A549 treated with ZK216348 at 1 μM for 4 hours (cell line): ENCODE measurements around the gene TRIM6. TPM values are rescaled to one million over a fixed set of nuclear protein-coding genes. Genes with fewer than 3 reads are reported as not detected.

Experiments
- total RNA-seq: library from RNA; stranded (reverse); fragments of 200-300 nt; extraction: Qiagen RNA extraction; gene quantifications from 5 replicates; pipeline ENCODE4 v1.2.3, GENCODE V29; 2022; ENCODE audit warnings: low read depth

The TRIM6 gene, protein sequence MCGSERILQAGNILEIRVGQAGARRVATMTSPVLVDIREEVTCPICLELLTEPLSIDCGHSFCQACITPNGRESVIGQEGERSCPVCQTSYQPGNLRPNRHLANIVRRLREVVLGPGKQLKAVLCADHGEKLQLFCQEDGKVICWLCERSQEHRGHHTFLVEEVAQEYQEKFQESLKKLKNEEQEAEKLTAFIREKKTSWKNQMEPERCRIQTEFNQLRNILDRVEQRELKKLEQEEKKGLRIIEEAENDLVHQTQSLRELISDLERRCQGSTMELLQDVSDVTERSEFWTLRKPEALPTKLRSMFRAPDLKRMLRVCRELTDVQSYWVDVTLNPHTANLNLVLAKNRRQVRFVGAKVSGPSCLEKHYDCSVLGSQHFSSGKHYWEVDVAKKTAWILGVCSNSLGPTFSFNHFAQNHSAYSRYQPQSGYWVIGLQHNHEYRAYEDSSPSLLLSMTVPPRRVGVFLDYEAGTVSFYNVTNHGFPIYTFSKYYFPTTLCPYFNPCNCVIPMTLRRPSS
- total RNA-seq = 9.6 to 15.3 TPM (median 10.6 TPM) in 5 replicates

DNA sequence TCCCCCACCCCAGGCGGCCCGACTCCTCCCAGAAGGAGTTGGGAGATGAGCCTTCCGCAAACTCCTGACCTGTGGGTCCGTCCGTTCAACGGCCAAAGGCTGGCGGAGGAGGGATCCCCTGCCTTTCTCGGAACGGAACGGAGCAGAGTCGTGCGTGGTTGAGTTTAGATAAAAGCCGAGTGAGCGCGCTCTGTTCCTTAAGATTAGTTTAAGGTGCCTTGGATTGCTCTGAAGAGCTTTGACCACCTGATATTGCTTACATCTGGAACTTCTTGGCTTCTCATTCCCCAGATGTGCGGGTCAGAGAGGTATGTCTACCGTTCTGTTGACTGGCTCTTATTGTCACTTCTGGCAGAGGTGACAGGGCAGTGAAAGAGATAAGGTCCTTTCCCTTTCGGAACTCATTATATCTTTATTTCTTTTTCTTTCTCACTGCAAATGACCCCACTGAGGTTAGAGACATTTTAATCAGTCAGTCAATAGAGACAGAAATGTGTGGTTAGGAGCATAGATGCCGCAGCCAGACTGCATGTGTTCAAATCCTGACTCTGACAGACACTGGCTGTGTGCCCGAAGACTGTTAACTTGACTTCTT, at the start of gene TRIM6:
Gene TRIM6, plus strand, starts transcription at position 31 of the 595 bp plus-strand sequence. Its CDS starts 261 bp downstream, at position 292.

DNA sequence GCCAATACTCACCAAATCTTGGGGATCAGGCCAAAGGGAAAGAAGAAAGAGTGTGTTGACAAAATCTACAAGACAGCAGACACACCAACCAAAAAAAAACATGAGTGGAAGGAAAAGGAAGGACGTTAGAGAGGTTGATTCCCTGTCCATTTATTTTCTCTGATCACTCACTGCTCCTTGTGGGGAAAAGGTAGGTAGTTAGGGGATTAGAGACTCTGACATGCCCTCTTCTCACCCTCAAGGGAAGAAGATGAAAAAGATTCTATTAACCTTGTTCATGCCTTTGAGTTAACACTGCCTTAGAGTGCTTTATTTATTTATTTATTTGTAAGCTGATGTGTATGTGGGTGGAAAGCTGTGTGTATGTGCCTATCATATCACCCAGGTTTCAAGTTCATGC, 48.0 kb upstream of the TRIM6 start, which contains the start of gene OR52H1:
Gene OR52H1, minus strand, starts transcription at position 101 of the 400 bp plus-strand sequence. CDS start 3,035 bp downstream, outside the sequence.

DNA sequence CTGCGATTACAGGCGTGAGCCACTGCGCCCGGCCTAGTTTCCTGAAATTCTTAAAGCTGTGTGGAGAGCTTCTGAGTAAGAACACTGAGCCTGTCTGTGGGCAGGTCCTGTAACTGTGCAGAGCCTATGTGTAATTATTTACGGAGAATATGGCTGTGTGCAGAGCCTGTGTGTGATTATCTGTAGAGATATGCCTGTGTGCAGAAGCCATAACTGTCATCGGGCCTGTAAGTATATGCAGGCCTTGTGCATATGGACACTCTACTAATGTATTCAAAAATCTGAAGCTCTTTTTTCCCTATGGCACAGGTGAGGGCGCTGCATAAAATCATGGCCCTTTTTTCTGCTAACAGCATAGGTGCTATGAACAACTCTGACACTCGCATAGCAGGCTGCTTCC, 15.9 kb upstream of the TRIM6 start, which contains the start of gene OR52B6:
Gene OR52B6, plus strand, starts transcription at position 301 of the 400 bp plus-strand sequence. Its CDS starts 0 bp downstream, at position 301.

DNA sequence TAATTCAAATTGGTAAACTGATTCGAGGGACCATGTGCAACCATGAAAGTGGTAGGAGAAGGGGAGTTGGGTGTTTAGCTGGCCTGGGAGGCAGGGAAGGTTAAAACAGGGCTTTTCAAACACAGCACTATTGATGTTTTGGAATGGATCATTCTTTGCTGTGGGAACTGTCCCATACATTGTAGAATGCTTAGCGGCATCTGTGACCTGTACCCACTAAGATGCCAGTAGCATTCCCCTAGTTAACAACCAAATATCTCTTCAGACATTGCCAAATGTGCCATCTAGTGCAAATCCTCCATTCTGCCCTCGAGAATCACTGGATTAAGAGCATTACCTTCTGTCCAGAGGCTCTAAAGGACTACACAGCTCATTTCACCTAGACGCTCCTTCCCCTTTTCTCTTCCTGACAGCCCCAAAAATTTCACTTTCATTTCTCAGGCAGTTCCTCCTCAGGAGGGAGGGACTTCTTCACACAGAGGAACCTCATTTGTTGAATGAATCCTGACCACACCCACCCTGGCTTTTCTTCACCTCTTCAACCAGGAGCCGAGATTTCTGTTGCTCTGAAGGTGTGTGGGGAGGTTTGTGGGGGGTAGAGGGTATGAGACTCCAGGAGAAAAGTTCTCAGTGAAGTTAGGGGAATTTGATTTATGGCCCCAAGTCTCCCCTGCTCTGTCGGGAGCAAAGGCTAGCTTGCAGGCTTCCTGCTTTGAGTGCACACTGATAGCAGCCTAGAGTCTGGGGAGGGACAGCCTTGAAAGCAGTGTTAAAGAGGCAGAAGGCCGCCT, 28.2 kb downstream of the TRIM6 start, which contains the start of gene TRIM34:
Gene TRIM34, plus strand, starts transcription at position 513 of the 791 bp plus-strand sequence. CDS start 7,331 bp downstream, outside the sequence.

Other genes starting within 250 kb of the TRIM6 start
- gene OR51B6, start 245.1 kb upstream of the TRIM6 start, total RNA-seq = not detected in 5 replicates
- not detected in 5 replicates for gene OR51M1, start 212.8 kb upstream of the TRIM6 start, total RNA-seq
- gene OR51Q1, start 174.5 kb upstream of the TRIM6 start, total RNA-seq = not detected in 5 replicates
- not detected in 5 replicates for gene OR51I1, start 155.1 kb upstream of the TRIM6 start, total RNA-seq
- gene OR51I2, start 147.3 kb upstream of the TRIM6 start, total RNA-seq = not detected in 5 replicates
- gene OR52D1, start 108.0 kb upstream of the TRIM6 start, total RNA-seq = not detected in 5 replicates
- gene UBQLN3, start 86.7 kb upstream of the TRIM6 start, total RNA-seq = not detected in 5 replicates
- 0.09 TPM in 1 of 5 replicates, not detected in the others for gene UBQLNL, start 79.9 kb upstream of the TRIM6 start, total RNA-seq
- gene OR52H1, start 48.1 kb upstream of the TRIM6 start, total RNA-seq = not detected in 5 replicates
- not detected in 5 replicates for gene OR52B6, start 15.8 kb upstream of the TRIM6 start, total RNA-seq
- 2.6 to 4.3 TPM (median 3.5 TPM) in 5 replicates for gene TRIM34, start 28.4 kb downstream of the TRIM6 start, total RNA-seq
- gene TRIM5, start 88.4 kb downstream of the TRIM6 start, total RNA-seq = 9.9 to 13.5 TPM (median 10.7 TPM) in 5 replicates
- 0.57 to 1.0 TPM (median 0.81 TPM) in 5 replicates for gene TRIM22, start 93.2 kb downstream of the TRIM6 start, total RNA-seq
- gene OR56B1, start 139.8 kb downstream of the TRIM6 start, total RNA-seq = not detected in 5 replicates
- not detected in 5 replicates for gene OR52N4, start 157.6 kb downstream of the TRIM6 start, total RNA-seq
- gene OR52N5, start 186.7 kb downstream of the TRIM6 start, total RNA-seq = not detected in 5 replicates
- not detected in 5 replicates for gene OR52N1, start 194.6 kb downstream of the TRIM6 start, total RNA-seq
- not detected in 5 replicates for gene OR52N2, start 212.3 kb downstream of the TRIM6 start, total RNA-seq
- not detected in 5 replicates for gene OR52E6, start 245.3 kb downstream of the TRIM6 start, total RNA-seq